GM12864 (cell line): ENCODE data around the gene SH3BP5L.
A peak's percentile ranks its signal among the peaks of the same experiment; 100 is the strongest.
"Not testable (repeated sequence)": the region's sequence is repeated elsewhere in the genome, so short reads cannot be mapped to it uniquely, and the experiment has no call there.

Source experiments
- DNase-seq: peaks from one replicate; pipeline ENCODE4 v3.0.0-alpha.2; 2011; ENCODE audit warnings: low read depth
- H3K4me3 ChIP-seq: 2 replicates; pipeline ENCODE4 v1.5.1; 2011; ENCODE audit warnings: mild to moderate bottlenecking, low read depth, low read length, control low read depth
- TF ChIP-seq, protein P1 (sequence below): IDR thresholded peaks from 2 replicates; pipeline ENCODE4 v1.5.1; 2011; ENCODE audit warnings: low read depth, mild to moderate bottlenecking, moderate library complexity, low read length, control low read depth, inconsistent platforms; ENCODE audit errors: missing control alignments

The SH3BP5L gene

DNA sequence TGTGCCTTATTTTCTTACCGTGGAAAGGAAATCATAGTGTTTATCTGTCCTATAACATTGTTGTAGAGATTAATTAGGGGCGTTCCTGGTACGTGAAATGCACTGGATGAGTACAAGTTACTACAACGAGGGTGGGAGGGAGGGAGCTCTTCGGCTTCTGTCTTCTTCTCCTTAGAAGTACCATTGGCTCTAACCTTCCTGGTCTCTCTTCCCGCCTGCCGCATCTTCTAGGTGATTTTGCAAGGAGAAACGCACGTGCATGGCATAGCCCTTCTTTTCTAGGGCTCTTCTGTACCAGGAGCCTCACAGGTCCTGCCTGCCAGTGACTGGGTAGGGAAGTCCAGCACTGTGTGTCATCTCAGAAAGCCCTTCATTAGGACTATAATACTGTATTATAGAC is 16.8 kb downstream of the SH3BP5L start:
- TF ChIP-seq, protein P1, sequence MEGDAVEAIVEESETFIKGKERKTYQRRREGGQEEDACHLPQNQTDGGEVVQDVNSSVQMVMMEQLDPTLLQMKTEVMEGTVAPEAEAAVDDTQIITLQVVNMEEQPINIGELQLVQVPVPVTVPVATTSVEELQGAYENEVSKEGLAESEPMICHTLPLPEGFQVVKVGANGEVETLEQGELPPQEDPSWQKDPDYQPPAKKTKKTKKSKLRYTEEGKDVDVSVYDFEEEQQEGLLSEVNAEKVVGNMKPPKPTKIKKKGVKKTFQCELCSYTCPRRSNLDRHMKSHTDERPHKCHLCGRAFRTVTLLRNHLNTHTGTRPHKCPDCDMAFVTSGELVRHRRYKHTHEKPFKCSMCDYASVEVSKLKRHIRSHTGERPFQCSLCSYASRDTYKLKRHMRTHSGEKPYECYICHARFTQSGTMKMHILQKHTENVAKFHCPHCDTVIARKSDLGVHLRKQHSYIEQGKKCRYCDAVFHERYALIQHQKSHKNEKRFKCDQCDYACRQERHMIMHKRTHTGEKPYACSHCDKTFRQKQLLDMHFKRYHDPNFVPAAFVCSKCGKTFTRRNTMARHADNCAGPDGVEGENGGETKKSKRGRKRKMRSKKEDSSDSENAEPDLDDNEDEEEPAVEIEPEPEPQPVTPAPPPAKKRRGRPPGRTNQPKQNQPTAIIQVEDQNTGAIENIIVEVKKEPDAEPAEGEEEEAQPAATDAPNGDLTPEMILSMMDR: no peak
- no peak for DNase-seq
- no peak overlapping the region for H3K4me3 ChIP-seq

DNA sequence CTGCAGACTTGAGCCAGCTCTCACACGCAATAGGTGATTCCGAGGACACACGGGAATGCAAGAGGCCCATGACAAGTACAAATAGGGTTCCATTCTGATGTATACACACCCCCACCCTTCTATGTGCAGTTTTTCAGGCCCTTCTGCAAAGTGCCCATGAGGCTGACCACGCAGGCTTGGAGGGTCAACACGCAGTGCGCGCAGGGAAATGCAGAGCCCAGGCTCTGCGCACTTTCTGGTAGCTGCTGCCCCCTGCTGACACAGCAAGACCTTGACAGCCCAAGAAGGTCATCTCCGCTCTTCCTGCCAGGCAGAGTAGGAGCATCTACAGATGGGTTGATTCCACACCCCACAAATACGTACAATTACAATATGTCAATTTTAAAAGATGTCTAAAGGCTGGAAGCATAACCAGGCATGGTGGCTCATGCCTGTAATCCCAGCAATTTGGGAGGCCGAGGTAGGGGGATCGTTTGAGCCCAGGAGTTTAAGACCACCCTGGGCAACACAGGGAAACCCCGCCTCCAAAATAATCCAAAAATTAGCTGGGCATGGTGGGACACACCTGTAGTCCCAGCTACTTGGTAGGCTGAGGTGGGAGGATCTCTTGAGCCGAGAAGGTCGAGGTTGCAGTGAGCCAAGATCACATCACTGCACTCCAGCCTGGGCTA is 18.5 kb downstream of the SH3BP5L start:
- TF ChIP-seq, protein P1: peak; percentile 88
- no peak overlapping the region for H3K4me3 ChIP-seq
- no peak for DNase-seq

DNA sequence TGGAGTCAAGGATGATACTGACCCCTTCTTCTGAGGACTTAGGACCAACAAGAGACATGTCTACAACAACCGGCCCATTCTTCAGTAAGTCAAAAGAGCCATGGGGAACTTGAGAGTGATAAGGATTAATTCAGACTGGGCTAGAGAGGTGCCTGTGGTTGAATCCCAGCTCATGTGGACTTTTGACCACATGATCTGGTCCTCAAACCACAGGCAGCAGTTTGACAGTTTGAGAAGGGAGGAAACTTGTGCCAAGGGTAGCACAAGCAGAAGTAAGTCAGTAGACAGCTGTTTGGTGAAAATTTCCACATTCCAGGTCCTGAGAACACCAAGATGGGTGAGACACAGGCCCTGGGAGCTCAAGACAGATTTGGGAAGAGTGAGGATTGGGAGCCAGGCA is 19.8 kb downstream of the SH3BP5L start:
- H3K4me3 ChIP-seq: no peak overlapping the region
- TF ChIP-seq, protein P1: no peak
- DNase-seq: no peak

DNA sequence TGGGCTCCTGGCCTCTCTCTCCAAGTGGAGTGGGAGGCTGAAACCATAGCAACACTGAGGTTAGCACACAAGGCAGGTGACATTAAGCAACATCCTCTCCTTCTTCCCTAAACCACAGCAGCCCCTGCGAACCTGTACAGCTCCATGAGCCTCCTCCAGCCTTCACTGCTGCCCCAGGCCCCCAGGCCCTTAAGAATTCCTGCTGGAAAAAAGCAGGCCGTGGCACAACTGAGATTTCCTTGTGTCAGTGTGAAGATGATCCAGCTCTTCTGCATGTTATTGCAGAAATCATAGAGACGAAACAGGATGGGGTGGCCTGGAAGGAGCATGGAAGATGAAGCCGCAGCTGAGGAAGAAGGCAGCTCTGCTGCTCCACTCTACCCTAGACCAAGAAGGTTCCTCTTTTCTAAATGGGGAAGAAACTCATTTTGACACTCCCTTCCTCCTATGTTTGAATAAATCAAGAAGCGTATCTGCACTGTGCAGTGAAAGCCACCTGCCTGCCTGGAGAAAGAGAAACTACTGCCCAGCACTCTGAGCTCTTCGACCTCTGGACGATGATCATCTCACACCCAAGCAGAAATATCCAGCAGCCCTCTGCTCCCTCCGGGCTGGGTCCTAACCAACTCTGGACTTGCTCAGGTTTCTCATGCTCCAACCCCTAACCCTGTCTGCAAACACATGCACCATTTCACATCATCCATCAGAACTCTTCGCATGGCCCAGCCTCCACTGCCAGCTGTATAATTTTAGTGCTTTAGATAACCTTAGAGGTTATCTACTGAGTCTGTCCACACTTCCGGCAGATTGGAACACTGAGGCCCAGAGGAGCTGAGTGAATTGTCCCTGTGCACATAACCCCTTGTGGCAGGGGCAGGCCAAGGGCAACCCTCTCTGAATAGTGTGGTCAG is 20.7 kb downstream of the SH3BP5L start:
- H3K4me3 ChIP-seq: no peak overlapping the region
- DNase-seq: peak; percentile 75
- TF ChIP-seq, protein P1: no peak

DNA sequence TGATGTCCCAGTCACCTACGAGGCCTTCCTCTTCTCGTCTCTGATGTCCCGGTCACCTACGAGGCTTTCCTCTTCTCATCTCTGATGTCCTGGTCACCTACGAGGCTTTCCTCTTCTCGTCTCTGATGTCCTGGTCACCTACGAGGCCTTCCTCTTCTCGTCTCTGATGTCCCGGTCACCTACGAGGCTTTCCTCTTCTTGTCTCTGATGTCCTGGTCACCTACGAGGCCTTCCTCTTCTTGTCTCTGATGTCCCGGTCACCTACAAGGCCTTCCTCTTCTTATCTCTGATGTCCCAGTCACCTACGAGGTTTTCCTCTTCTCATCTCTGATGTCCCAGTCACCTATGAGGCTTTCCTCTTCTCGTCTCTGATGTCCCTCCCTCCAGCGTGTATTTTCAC is 22.2 kb downstream of the SH3BP5L start:
- DNase-seq, H3K4me3 ChIP-seq: not testable (repeated sequence)

DNA sequence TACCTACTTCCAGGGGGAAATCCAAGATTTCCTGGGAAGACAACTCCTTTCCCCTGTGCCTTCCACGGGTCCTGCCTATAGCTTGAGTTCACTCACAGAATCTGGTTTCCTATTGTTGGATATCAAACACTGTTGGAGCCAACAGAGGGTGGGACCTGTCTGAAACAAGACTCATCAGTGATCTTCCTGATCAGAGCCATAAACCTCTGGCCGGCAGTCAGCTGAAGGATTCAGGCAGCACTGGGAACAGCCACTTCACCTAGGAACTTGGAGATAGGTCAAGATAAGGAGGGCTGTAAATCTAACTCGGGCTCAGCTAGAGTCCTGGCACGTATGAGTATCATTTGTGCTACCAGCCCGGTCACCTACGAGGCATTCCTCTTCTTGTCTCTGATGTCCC is 23.3 kb downstream of the SH3BP5L start:
- TF ChIP-seq, protein P1: no peak
- DNase-seq: no peak

DNA sequence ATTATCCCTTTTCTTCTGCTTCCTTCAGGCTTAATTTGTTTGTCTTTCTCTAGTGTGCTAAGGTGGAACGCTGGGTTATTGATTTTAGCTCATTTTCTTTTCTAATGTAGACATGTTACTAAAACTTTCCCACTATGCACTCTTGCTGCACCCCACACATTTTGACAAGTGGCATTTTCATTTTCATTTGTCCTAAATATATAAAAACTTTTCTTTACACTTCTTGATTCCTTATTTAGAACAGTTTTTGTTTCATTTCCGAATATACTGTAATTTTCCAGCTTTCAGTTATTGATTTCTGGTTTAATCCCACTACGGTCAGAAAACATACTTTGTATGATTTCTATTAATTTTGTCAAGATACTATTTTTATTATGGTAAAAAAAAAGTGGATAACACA is 25.3 kb downstream of the SH3BP5L start:
- TF ChIP-seq, protein P1: no peak

More for the DNA sequence above, 23.3 kb downstream of the SH3BP5L start:
- no peak overlapping the region for H3K4me3 ChIP-seq

More for the DNA sequence above, 25.3 kb downstream of the SH3BP5L start:
- no peak for DNase-seq
- no peak overlapping the region for H3K4me3 ChIP-seq
